Measurements from ENCODE around the gene BANF1. TPM values are rescaled to one million over a fixed set of nuclear protein-coding genes. Genes with fewer than 3 reads are reported as not detected.
A peak's percentile ranks its signal among the peaks of the same experiment; 100 is the strongest.

The BANF1 gene
- total RNA-seq, 5 donors from 2014 or later (not counting 1 experiment from before 2014, with no cell fraction given): 70.9 to 101 (median 82.6) TPM

DNA sequence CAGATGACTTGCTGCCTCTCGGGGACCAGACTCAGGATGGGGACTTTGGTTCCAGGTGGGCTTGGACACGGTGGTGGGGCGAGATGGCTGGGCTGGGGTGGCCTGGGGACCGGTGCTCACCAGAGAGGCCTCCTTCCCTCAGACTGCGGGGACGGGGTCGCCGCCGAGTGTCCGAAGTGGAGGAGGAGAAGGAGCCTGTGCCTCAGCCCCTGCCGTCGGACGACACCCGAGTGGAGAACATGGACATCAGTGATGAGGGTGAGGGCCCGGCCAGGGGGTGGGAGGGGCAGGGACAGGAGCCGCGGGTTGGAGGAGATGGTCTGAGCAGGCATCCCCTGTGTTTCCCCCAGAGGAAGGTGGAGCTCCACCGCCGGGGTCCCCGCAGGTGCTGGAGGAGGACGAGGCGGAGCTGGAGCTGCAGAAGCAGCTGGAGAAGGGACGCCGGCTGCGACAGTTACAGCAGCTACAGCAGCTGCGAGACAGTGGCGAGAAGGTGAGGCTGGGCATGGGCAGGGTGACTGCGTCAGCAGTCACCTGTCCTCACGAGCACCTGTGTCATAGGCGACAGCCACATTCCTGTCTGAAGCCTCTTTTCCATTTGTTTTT lies 34.9 kb upstream of the BANF1 start:
- Mint-ChIP-seq H3K27me3 (no peaks in the 10 kb centered on the region), H3K4me1 (peaks cover 28 to 34% (median 31%) of the 10 kb centered on the region in 3 donors), H3K27ac (no peak overlapping the region), H3K4me3 (no peak overlapping the region), H3K9me3 (no peaks in the 10 kb centered on the region), H3K36me3 (peaks cover 42% of the 10 kb centered on the region)
- ChIA-PET CTCF (interaction anchor here in 1 of 2 donors (1.6 kb wide), 1 partner anchor 81 kb away, joined by 7 read pairs; no protein-coding TSS in a partner anchor), POLR2A (interaction anchor here in 1 of 2 donors (0.6 kb wide), 1 partner anchor 52 kb away, joined by 4 read pairs; no protein-coding TSS in a partner anchor)
- 97% methylated on average over 24 of the region's 30 CpGs for WGBS (ENCODE audit: insufficient coverage)
- H3K27ac ChIP-seq (ENCODE audit: low read length): no peak overlapping the region
- H3K4me3 ChIP-seq (ENCODE audit: control insufficient read depth in 1 of 2, extremely low read depth in 1 of 2, low read length in 1 of 2): no peak overlapping the region
- no peak for DNase-seq
- peaks cover 31 to 79% of the 10 kb centered on the region in 2 donors for H3K36me3 ChIP-seq (ENCODE audit: control insufficient read depth in 2 of 2, extremely low read depth in 1 of 2, insufficient read depth in 1 of 2, low read length in 1 of 2)
- no peaks in the 10 kb centered on the region for H3K27me3 ChIP-seq (replicated peaks in 1 of 2; ENCODE audit: control insufficient read depth in 2 of 2, extremely low read depth in 1 of 2, insufficient read depth in 2 of 2, low read length in 1 of 2)
- H3K9me3 ChIP-seq: no peaks in the 10 kb centered on the region
- ATAC-seq (replicated peaks in 1 of 4): no peak
- H3K4me1 ChIP-seq (ENCODE audit: control insufficient read depth in 1 of 2, extremely low read depth in 1 of 2, insufficient read depth in 2 of 2, low read length in 2 of 2): peaks cover 9 to 18% of the 10 kb centered on the region in 2 experiments

- Mint-ChIP-seq H3K4me3 (no peak overlapping the region), H3K9me3 (no peaks in the 10 kb centered on the region), H3K27me3 (no peaks in the 10 kb centered on the region), H3K36me3 (peaks cover 50% of the 10 kb centered on the region), H3K4me1 (peaks cover 15 to 20% (median 17%) of the 10 kb centered on the region in 3 donors), H3K27ac (no peak overlapping the region)
- 93% methylated on average over 10 of the region's 15 CpGs for WGBS (ENCODE audit: insufficient coverage)
- CTCF ChIA-PET: no interaction called here
- ATAC-seq (replicated peaks in 1 of 4) (no peak), DNase-seq (no peak)
- Histone ChIP-seq H3K27ac (ENCODE audit: low read length) (no peak overlapping the region), H3K36me3 (ENCODE audit: control insufficient read depth in 2 of 2, extremely low read depth in 1 of 2, insufficient read depth in 1 of 2, low read length in 1 of 2) (peaks cover 31 to 79% of the 10 kb centered on the region in 2 donors), H3K4me1 (ENCODE audit: control insufficient read depth in 1 of 2, extremely low read depth in 1 of 2, insufficient read depth in 2 of 2, low read length in 2 of 2) (peaks cover 0 to 4% of the 10 kb centered on the region in 2 experiments), H3K4me3 (ENCODE audit: control insufficient read depth in 1 of 2, extremely low read depth in 1 of 2, low read length in 1 of 2) (no peak overlapping the region), H3K27me3 (replicated peaks in 1 of 2; ENCODE audit: control insufficient read depth in 2 of 2, extremely low read depth in 1 of 2, insufficient read depth in 2 of 2, low read length in 1 of 2) (no peaks in the 10 kb centered on the region), H3K9me3 (no peaks in the 10 kb centered on the region)
- POLR2A ChIA-PET: interaction anchor here in 1 of 2 donors (0.7 kb wide), 1 partner anchor 623 kb away, joined by 3 read pairs; no protein-coding TSS in a partner anchor
Observed at GRCh38 chr11:65968600-65969482, 33.5 kb upstream of the BANF1 start.

GRCh38 chr11:65972116-65972515 lies 30.2 kb upstream of the BANF1 start:
- DNase-seq (no peak), ATAC-seq (replicated peaks in 1 of 4) (no peak)
- Mint-ChIP-seq H3K4me1 (peaks cover 6 to 16% (median 11%) of the 10 kb centered on the region in 3 donors), H3K36me3 (peaks cover 44% of the 10 kb centered on the region), H3K27ac (peak overlapping the region in 1 of 2 donors; percentile 28), H3K9me3 (no peaks in the 10 kb centered on the region), H3K4me3 (no peak overlapping the region), H3K27me3 (no peaks in the 10 kb centered on the region)
- WGBS (ENCODE audit: insufficient coverage): no CpG with 5 or more reads among the region's 8 CpGs
- peaks cover 0 to 2% of the 10 kb centered on the region in 2 experiments for H3K4me1 ChIP-seq (ENCODE audit: control insufficient read depth in 1 of 2, extremely low read depth in 1 of 2, insufficient read depth in 2 of 2, low read length in 2 of 2)
- CTCF ChIA-PET: interaction anchor here in 1 of 2 donors (0.7 kb wide), 1 partner anchor 139 kb away, joined by 4 read pairs; no protein-coding TSS in a partner anchor
- no peak overlapping the region for H3K4me3 ChIP-seq (ENCODE audit: control insufficient read depth in 1 of 2, extremely low read depth in 1 of 2, low read length in 1 of 2)
- H3K9me3 ChIP-seq: no peaks in the 10 kb centered on the region
- peaks cover 24 to 60% of the 10 kb centered on the region in 2 donors for H3K36me3 ChIP-seq (ENCODE audit: control insufficient read depth in 2 of 2, extremely low read depth in 1 of 2, insufficient read depth in 1 of 2, low read length in 1 of 2)
- H3K27ac ChIP-seq (ENCODE audit: low read length): no peak overlapping the region
- H3K27me3 ChIP-seq (replicated peaks in 1 of 2; ENCODE audit: control insufficient read depth in 2 of 2, extremely low read depth in 1 of 2, insufficient read depth in 2 of 2, low read length in 1 of 2): no peaks in the 10 kb centered on the region
- POLR2A ChIA-PET: interaction anchor here in 1 of 2 donors (0.6 kb wide), 1 partner anchor 103 kb away, joined by 4 read pairs; no protein-coding TSS in a partner anchor

GRCh38 chr11:65973439-65974110 lies 28.7 kb upstream of the BANF1 start:
- Mint-ChIP-seq H3K4me3 (no peak overlapping the region), H3K27ac (peak overlapping the region in 1 of 2 donors; percentile 11), H3K9me3 (no peaks in the 10 kb centered on the region), H3K27me3 (no peaks in the 10 kb centered on the region), H3K36me3 (peaks cover 42% of the 10 kb centered on the region), H3K4me1 (peaks cover 5 to 14% (median 6%) of the 10 kb centered on the region in 3 donors)
- ChIA-PET CTCF (interaction anchor here (0.6 kb wide), 3 partner anchors 22 to 1456 kb away, joined by 3 to 7 read pairs (median 3); no protein-coding TSS in a partner anchor), POLR2A (interaction anchor here (0.6 to 0.7 kb wide), 2 partner anchors 95 to 160 kb away, joined by 3 to 7 read pairs; no protein-coding TSS in a partner anchor)
- peaks cover 0 to 2% of the 10 kb centered on the region in 2 experiments for H3K4me1 ChIP-seq (ENCODE audit: control insufficient read depth in 1 of 2, extremely low read depth in 1 of 2, insufficient read depth in 2 of 2, low read length in 2 of 2)
- WGBS (ENCODE audit: insufficient coverage): 91% methylated on average over 10 of the region's 13 CpGs
- H3K27ac ChIP-seq (ENCODE audit: low read length): no peak overlapping the region
- H3K27me3 ChIP-seq (replicated peaks in 1 of 2; ENCODE audit: control insufficient read depth in 2 of 2, extremely low read depth in 1 of 2, insufficient read depth in 2 of 2, low read length in 1 of 2): no peaks in the 10 kb centered on the region
- DNase-seq (no peak), ATAC-seq (replicated peaks in 1 of 4) (no peak)
- no peaks in the 10 kb centered on the region for H3K9me3 ChIP-seq
- H3K36me3 ChIP-seq (ENCODE audit: control insufficient read depth in 2 of 2, extremely low read depth in 1 of 2, insufficient read depth in 1 of 2, low read length in 1 of 2): peaks cover 30 to 59% of the 10 kb centered on the region in 2 donors
- no peak overlapping the region for H3K4me3 ChIP-seq (ENCODE audit: control insufficient read depth in 1 of 2, extremely low read depth in 1 of 2, low read length in 1 of 2)

DNA sequence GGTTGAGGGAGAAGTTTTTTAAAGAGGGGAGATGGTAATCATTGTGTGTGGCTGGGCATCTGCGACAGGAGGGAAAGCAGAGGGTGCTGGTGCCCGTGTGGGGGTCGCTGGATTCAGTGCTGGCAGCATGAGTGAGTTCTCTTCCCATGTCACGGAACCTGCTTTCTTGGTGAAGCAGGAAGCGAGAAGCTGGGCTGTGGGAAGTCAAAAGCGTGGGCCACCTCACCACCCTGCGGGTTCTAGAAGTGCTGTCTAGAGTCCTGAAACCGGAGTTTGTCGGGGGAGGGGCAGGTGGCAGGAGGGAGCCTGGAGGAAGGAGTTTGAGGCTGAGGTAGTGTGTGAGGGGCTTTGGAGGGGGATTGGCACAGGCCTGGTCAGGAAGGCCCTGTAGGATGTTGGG lies 26.5 kb upstream of the BANF1 start:
- no peaks in the 10 kb centered on the region for H3K27me3 ChIP-seq (replicated peaks in 1 of 2; ENCODE audit: control insufficient read depth in 2 of 2, extremely low read depth in 1 of 2, insufficient read depth in 2 of 2, low read length in 1 of 2)
- no peaks in the 10 kb centered on the region for H3K9me3 Mint-ChIP-seq
- no peak for DNase-seq
- 95% methylated on average over 8 of the region's 9 CpGs for WGBS (ENCODE audit: insufficient coverage)
- H3K36me3 Mint-ChIP-seq: peaks cover 35% of the 10 kb centered on the region
- ChIA-PET POLR2A (interaction anchor here in 1 of 2 donors (0.6 kb wide), 1 partner anchor 144 kb away, joined by 10 read pairs; no protein-coding TSS in a partner anchor), CTCF (no interaction called here)
- no peaks in the 10 kb centered on the region for H3K4me1 ChIP-seq (ENCODE audit: control insufficient read depth in 1 of 2, extremely low read depth in 1 of 2, insufficient read depth in 2 of 2, low read length in 2 of 2)
- H3K4me3 Mint-ChIP-seq: no peak overlapping the region
- H3K4me3 ChIP-seq (ENCODE audit: control insufficient read depth in 1 of 2, extremely low read depth in 1 of 2, low read length in 1 of 2): no peak overlapping the region
- H3K27me3 Mint-ChIP-seq: no peaks in the 10 kb centered on the region
- H3K27ac ChIP-seq (ENCODE audit: low read length): no peak overlapping the region
- ATAC-seq (replicated peaks in 1 of 4): no peak
- peaks cover 23 to 48% of the 10 kb centered on the region in 2 donors for H3K36me3 ChIP-seq (ENCODE audit: control insufficient read depth in 2 of 2, extremely low read depth in 1 of 2, insufficient read depth in 1 of 2, low read length in 1 of 2)
- H3K27ac Mint-ChIP-seq: no peak overlapping the region
- peaks cover 0 to 6% (median 0%) of the 10 kb centered on the region in 3 donors for H3K4me1 Mint-ChIP-seq
- no peaks in the 10 kb centered on the region for H3K9me3 ChIP-seq

Measured in T-cell (primary cell).